GM23248 (cell line): ENCODE data around the gene MOGAT3. TPM values are rescaled to one million over a fixed set of nuclear protein-coding genes. Genes with fewer than 3 reads are reported as not detected.
A peak's percentile ranks its signal among the peaks of the same experiment; 100 is the strongest.

ENCODE experiments used
- DNase-seq: peaks from one replicate; pipeline ENCODE4 v3.0.0-alpha.2; 2015
- H2AFZ ChIP-seq: fragments of 200-600 bp; sonication (generic); 2 replicates; pipeline ENCODE4 v1.6.1; 2016; ENCODE audit warnings: antibody characterized with exemption
- H3F3A ChIP-seq: fragments of 200-600 bp; sonication (generic); 2 replicates; pipeline ENCODE4 v1.6.1; 2016; ENCODE audit warnings: mild to moderate bottlenecking, antibody characterized with exemption, mixed run types; ENCODE audit not compliant: insufficient read depth
- H3K27ac ChIP-seq: fragments of 200-600 bp; sonication (generic); 2 replicates; pipeline ENCODE4 v1.5.1; 2016; ENCODE audit warnings: mild to moderate bottlenecking
- H3K27me3 ChIP-seq: fragments of 200-600 bp; sonication (generic); replicated peaks from 2 replicates; pipeline ENCODE4 v1.6.1; 2016; ENCODE audit warnings: mild to moderate bottlenecking; ENCODE audit not compliant: insufficient read depth
- H3K36me3 ChIP-seq: fragments of 200-600 bp; sonication (generic); 2 replicates; pipeline ENCODE4 v1.6.1; 2016; ENCODE audit warnings: low read depth, mild to moderate bottlenecking
- H3K4me1 ChIP-seq: fragments of 200-600 bp; sonication (generic); 2 replicates; pipeline ENCODE4 v1.6.1; 2016; ENCODE audit warnings: mild to moderate bottlenecking; ENCODE audit not compliant: insufficient read depth
- H3K4me2 ChIP-seq: fragments of 200-600 bp; sonication (generic); one replicate; pipeline ENCODE4 v1.6.1; 2016; ENCODE audit warnings: mild to moderate bottlenecking; ENCODE audit not compliant: unreplicated experiment
- H3K4me3 ChIP-seq: fragments of 200-600 bp; sonication (generic); 2 replicates; pipeline ENCODE4 v1.5.1; 2016; ENCODE audit warnings: mild to moderate bottlenecking
- H3K79me2 ChIP-seq: fragments of 200-600 bp; sonication (generic); 2 replicates; pipeline ENCODE4 v1.6.1; 2016; ENCODE audit warnings: mild to moderate bottlenecking; ENCODE audit not compliant: insufficient read depth
- H3K9ac ChIP-seq: fragments of 200-600 bp; sonication (generic); 2 replicates; pipeline ENCODE4 v1.6.1; 2016; ENCODE audit warnings: mild to moderate bottlenecking
- H3K9me2 ChIP-seq: fragments of 200-600 bp; sonication (generic); 2 replicates; pipeline ENCODE4 v1.6.1; 2016; ENCODE audit warnings: mixed run types, mild to moderate bottlenecking, moderate library complexity; ENCODE audit not compliant: insufficient read depth
- H3K9me3 ChIP-seq: fragments of 200-600 bp; sonication (generic); one replicate; pipeline ENCODE4 v1.6.1; 2017; ENCODE audit warnings: low read depth
- H4K20me1 ChIP-seq: fragments of 200-600 bp; sonication (generic); 2 replicates; pipeline ENCODE4 v1.6.0; 2016; ENCODE audit not compliant: insufficient read depth
- EZH2 ChIP-seq: fragments of 200-600 bp; sonication (generic); IDR thresholded peaks from 2 replicates; pipeline ENCODE4 v1.6.1; 2018; ENCODE audit warnings: antibody characterized with exemption, mild to moderate bottlenecking; ENCODE audit not compliant: insufficient read depth, poor library complexity, severe bottlenecking
- EZH2phosphoT487 ChIP-seq: fragments of 200-600 bp; sonication (generic); IDR thresholded peaks from 2 replicates; pipeline ENCODE4 v1.6.1; 2018; ENCODE audit warnings: antibody characterized with exemption, moderate library complexity, mild to moderate bottlenecking, low read depth; ENCODE audit not compliant: insufficient read depth
- WGBS, 2 experiments: methylation state at CpG; one replicate each; pipeline ENCODE4 v1.1.6; 2015 to 2017; ENCODE audit warnings: low lambda C conversion rate in 2 of 2, low coverage in 1 of 2; ENCODE audit errors: missing lambda C conversion rate in 2 of 2; 5-methylcytosine and 5-hydroxymethylcytosine counted together
- in situ Hi-C: fragments of 300-500 bp; cut with MboI; formaldehyde crosslinking; loops from 2 replicates; pipeline ENCODE4 v1.15.0; 2020
- polyA plus RNA-seq: library from polyadenylated mRNA; unstranded; fragments of >200 nt; fragmentation: Nextera tagmentation; extraction: Ambion mirVana; gene quantifications from 2 replicates; pipeline ENCODE4 v1.2.1, GENCODE V29; 2016
- total RNA-seq: library from RNA; depleted of rRNA; stranded (reverse); fragments of >200 nt; shearing (Covaris generic); gene quantifications from 2 replicates; pipeline ENCODE4 v1.2.3, GENCODE V29; 2014

The MOGAT3 gene
- total and polyA plus RNA-seq, 2 experiments from 2014 or later = not detected

DNA sequence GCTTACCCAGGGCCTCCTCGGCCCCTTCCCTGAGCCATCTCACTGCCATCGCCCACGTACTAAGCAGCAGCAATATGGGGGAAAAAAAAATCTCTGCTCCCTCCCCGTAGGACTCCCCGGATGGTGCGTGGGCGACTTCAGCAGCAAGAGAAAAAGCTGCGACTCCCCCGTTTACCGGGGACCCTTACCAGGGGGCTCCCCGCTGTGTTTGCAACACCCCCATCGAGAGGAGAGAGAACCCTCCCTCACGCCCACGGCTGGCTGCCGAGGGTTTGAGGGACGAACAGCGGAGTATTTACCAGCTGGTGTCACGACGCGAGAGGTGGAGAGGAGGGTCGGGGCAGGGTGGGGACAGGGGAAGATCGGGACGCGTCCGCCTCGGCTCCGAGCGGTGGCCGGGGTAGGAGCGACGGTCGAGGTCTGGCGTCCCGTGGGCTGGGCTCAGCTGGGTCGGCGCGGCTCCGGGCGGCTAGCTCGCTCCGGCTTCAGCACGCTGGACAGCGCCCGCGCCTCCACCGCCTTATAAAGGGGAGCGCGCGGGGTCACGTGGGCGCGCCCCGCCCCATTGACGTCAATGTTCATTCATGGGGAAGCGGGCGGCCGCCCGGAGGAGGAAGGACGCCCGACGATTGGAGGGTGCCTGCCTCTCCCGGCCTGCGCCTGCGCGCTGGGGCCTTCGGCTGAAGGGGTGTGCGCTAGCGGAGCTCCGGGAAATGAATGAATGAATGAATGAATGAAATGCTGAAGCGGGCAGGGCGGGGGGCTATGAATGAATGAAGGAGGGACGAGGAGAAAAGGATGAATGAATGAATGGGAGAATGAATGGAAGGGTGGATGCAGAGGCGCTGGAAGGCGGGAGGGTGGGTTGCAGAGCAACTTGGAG is 35.5 kb downstream of the MOGAT3 start, which contains the start of gene VGF:
Gene VGF (minus strand): TSS at position 495 of the 883 bp plus-strand sequence. CDS start 726 bp downstream, outside the sequence.
- no peak for TF ChIP-seq EZH2phosphoT487
- TF ChIP-seq EZH2 = no peak
- Histone ChIP-seq H3K36me3 (no peaks in the 10 kb centered on the region), H3K27ac (no peak within 1 kb of the TSS), H3F3A (peaks cover 13% of the 10 kb centered on the region), H3K27me3 (peaks cover 16% of the 10 kb centered on the region), H3K9ac (no peak within 1 kb of the TSS), H2AFZ (no peak within 1 kb of the TSS), H3K4me2 (peak within 1 kb of the TSS; percentile 69), H3K4me1 (0 out of 2 replicates have a peak, but pooled peaks cover 5% of the 10 kb centered on the region), H4K20me1 (no peaks in the 10 kb centered on the region), H3K9me3 (no peaks in the 10 kb centered on the region), H3K79me2 (no peaks in the 10 kb centered on the region), H3K9me2 (no peaks in the 10 kb centered on the region), H3K4me3 (peak within 1 kb of the TSS; percentile 58)
- 3% methylated on average over 67 to 73 of the region's 74 CpGs for WGBS, 2 experiments
- peak; percentile 97 for DNase-seq
- in situ Hi-C loops = no loop called here

DNA sequence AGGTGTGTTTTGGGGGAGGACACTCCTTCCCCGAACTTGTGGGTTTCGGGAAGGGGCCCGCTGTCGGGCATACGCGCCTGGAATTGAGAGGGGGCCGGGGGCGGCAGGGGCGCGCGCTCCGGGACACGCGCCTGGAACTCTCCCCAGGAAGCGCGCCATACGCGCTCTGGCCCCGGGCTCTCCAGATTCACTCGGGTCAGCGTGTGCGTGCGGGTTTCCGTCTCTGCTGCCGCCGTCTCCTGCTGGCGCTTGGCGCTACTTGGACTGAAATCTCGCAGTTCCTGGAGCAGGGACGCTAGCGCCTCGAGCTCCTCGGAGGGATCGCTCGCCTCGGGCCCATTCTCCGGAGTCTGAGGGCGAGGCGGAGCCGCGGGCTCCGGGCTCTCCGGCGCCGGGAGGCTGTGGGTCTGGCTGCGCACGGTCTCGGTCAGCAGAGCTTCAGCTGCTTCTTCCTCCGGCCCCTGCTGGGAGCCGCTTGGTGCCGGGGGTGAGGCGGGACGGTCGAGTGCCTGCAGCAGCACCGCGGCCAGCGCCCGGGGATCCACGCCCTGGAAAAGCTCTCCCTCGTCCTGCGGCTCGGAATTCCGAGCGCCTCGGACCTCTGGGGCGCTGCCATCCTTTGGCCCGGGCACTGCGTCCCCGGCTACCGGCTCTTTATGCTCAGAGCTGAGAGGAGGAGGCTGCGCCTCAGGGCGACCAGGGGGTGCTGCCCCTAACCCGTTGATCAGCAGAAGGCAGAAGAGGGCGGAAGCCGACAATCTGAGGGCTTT is 36.6 kb downstream of the MOGAT3 start:
- peak; percentile 86 for DNase-seq
- H3K4me2 ChIP-seq = peak overlapping the region; percentile 49
- no peaks in the 10 kb centered on the region for H3K9me2 ChIP-seq
- no peaks in the 10 kb centered on the region for H4K20me1 ChIP-seq
- in situ Hi-C loops = no loop called here
- no peak overlapping the region for H2AFZ ChIP-seq
- no peaks in the 10 kb centered on the region for H3K36me3 ChIP-seq
- H3K4me3 ChIP-seq = peak overlapping the region; percentile 48
- TF ChIP-seq EZH2phosphoT487 = no peak
- TF ChIP-seq EZH2 = no peak
- 0 out of 2 replicates have a peak, but pooled peaks cover 8% of the 10 kb centered on the region for H3K4me1 ChIP-seq
- H3K9ac ChIP-seq = no peak overlapping the region
- H3K9me3 ChIP-seq = no peaks in the 10 kb centered on the region
- 0 out of 2 replicates have a peak, but pooled peaks cover 11% of the 10 kb centered on the region for H3K27me3 ChIP-seq
- no peaks in the 10 kb centered on the region for H3K79me2 ChIP-seq
- peaks cover 13% of the 10 kb centered on the region for H3F3A ChIP-seq
- WGBS, 2 experiments = 1 to 2% methylated on average over 64 to 69 of the region's 75 CpGs
- H3K27ac ChIP-seq = no peak overlapping the region

DNA sequence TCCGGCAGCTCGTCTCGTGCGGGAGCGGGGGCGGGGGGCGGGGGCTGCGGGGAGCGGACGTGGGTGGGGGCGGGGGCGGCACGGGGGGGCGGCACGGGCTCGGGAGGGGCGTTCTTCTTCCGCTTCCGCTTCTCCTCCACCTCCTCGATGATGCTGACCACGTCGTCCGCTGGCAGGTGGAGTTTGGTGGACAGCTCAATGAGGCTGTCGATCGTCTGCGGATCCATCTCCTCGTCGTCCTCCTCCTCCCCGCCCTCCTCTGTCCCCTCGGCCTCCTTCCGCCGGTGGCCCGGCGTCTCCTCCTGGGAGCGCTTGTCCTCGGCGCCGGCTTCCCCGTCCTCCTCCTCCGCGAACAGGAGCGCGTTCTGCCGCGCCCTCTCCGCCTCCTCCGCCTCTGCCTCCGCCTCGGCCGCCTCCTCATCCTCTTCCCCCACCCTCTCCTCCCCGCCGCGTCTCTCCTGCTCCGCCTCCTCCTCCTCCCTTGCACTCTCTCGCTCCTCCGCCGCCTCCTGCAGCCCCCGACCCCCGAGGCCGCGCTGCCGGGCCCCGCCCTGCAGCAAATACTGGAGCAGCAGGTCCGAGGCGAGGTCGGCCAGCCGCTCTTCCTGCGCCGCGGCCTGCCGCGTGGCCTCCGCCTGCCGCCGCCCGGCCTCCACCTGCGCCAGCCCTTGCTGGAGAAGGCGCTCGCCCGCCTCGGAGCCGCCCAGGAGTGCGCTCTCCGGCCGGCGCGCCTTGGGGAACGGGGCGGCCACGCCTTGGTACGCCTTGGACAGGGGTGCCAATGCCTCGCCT is 37.4 kb downstream of the MOGAT3 start:
- Histone ChIP-seq H3K4me3 (peak overlapping the region; percentile 48), H3K79me2 (no peaks in the 10 kb centered on the region), H3K9me2 (no peaks in the 10 kb centered on the region), H3K4me1 (0 out of 2 replicates have a peak, but pooled peaks cover 10% of the 10 kb centered on the region), H3K36me3 (no peaks in the 10 kb centered on the region), H3K27me3 (0 out of 2 replicates have a peak, but pooled peaks cover 11% of the 10 kb centered on the region), H3K9me3 (no peaks in the 10 kb centered on the region), H3K9ac (no peak overlapping the region), H2AFZ (no peak overlapping the region), H3F3A (peaks cover 13% of the 10 kb centered on the region), H4K20me1 (no peaks in the 10 kb centered on the region), H3K4me2 (peak overlapping the region; percentile 49), H3K27ac (no peak overlapping the region)
- WGBS, 2 experiments = 2 to 6% methylated on average over 37 to 78 of the region's 92 CpGs
- peak; percentile 30 for DNase-seq
- TF ChIP-seq EZH2phosphoT487 = no peak
- no peak for TF ChIP-seq EZH2
- in situ Hi-C loops = no loop called here
